OCI-LY1 (cell line): ENCODE results near the gene AKR1C8.
"Not testable (repeated sequence)": the region's sequence is repeated elsewhere in the genome, so short reads cannot be mapped to it uniquely, and the experiment has no call there.

ENCODE experiments used
- H2AFZ ChIP-seq: fragments of 200-600 bp; sonication (generic), shearing (Covaris generic); 2 replicates; pipeline ENCODE4 v1.6.0; 2014; ENCODE audit warnings: antibody characterized with exemption, mild to moderate bottlenecking, low read length
- H3F3A ChIP-seq: fragments of 200-600 bp; sonication (generic), shearing (Covaris generic); 2 replicates; pipeline ENCODE4 v1.6.0; 2014; ENCODE audit warnings: mild to moderate bottlenecking, antibody characterized with exemption, low read length, moderate library complexity; ENCODE audit not compliant: insufficient read depth
- H3K27ac ChIP-seq: fragments of 200-600 bp; sonication (generic); 2 replicates; pipeline ENCODE4 v1.5.1; 2014; ENCODE audit warnings: low read length, mixed run types, mild to moderate bottlenecking, low read depth; ENCODE audit not compliant: poor library complexity, severe bottlenecking
- H3K27me3 ChIP-seq: fragments of 200-600 bp; sonication (generic); 2 replicates; pipeline ENCODE4 v1.6.0; 2014; ENCODE audit warnings: antibody characterized with exemption, mild to moderate bottlenecking, low read length, moderate library complexity; ENCODE audit not compliant: insufficient read depth
- H3K36me3 ChIP-seq: fragments of 200-600 bp; sonication (generic); 2 replicates; pipeline ENCODE4 v1.6.1; 2014; ENCODE audit warnings: mild to moderate bottlenecking, antibody characterized with exemption, low read length, moderate library complexity, mixed read lengths; ENCODE audit not compliant: insufficient read depth
- H3K4me1 ChIP-seq: fragments of 200-600 bp; sonication (generic); 2 replicates; pipeline ENCODE4 v1.5.1; 2014; ENCODE audit warnings: mild to moderate bottlenecking, low read length, moderate library complexity; ENCODE audit not compliant: insufficient read depth, severe bottlenecking
- H3K4me2 ChIP-seq: fragments of 200-600 bp; sonication (generic), shearing (Covaris generic); 2 replicates; pipeline ENCODE4 v1.6.1; 2014; ENCODE audit warnings: low read length
- H3K4me3 ChIP-seq: fragments of 200-600 bp; sonication (generic); 2 replicates; pipeline ENCODE4 v1.5.1; 2014; ENCODE audit warnings: low read length, low read depth, mild to moderate bottlenecking, mixed read lengths; ENCODE audit not compliant: poor library complexity, severe bottlenecking
- H3K79me2 ChIP-seq: fragments of 200-600 bp; shearing (Covaris generic); 2 replicates; pipeline ENCODE4 v1.6.1; 2016; ENCODE audit warnings: mixed run types, low read length, mixed read lengths; ENCODE audit not compliant: insufficient read depth
- H3K9ac ChIP-seq: fragments of 200-600 bp; sonication (generic), shearing (Covaris generic); 2 replicates; pipeline ENCODE4 v1.6.1; 2014; ENCODE audit warnings: mild to moderate bottlenecking, low read length, mixed read lengths
- H3K9me2 ChIP-seq: fragments of 200-600 bp; sonication (generic), shearing (Covaris generic); 2 replicates; pipeline ENCODE4 v1.6.1; 2014; ENCODE audit warnings: low read depth, mild to moderate bottlenecking, low read length, mixed read lengths
- H3K9me3 ChIP-seq: fragments of 200-600 bp; shearing (Covaris generic); 2 replicates; pipeline ENCODE4 v1.6.1; 2014; ENCODE audit warnings: low read length, mixed read lengths
- H4K20me1 ChIP-seq: fragments of 200-600 bp; sonication (generic), shearing (Covaris generic); 2 replicates; pipeline ENCODE4 v1.6.0; 2016; ENCODE audit warnings: mild to moderate bottlenecking, low read length; ENCODE audit not compliant: insufficient read depth
- CTCF ChIP-seq: fragments of 200-600 bp; sonication (generic), shearing (Covaris generic); IDR thresholded peaks from 2 replicates; pipeline ENCODE4 v1.5.1; 2017; ENCODE audit warnings: mild to moderate bottlenecking, antibody characterized with exemption, low read length, moderate library complexity, mixed read lengths
- EZH2 ChIP-seq: fragments of 200-600 bp; sonication (generic), shearing (Covaris generic); IDR thresholded peaks from 2 replicates; pipeline ENCODE4 v1.8.0; 2017; ENCODE audit warnings: borderline replicate concordance, mixed run types, mild to moderate bottlenecking, antibody characterized with exemption, low read length, moderate library complexity, mixed read lengths

AKR1C8 gene

GRCh38 chr10:5211696-5212536 lies 27.0 kb upstream of the AKR1C8 start:
- no peaks in the 10 kb centered on the region for H3K36me3 ChIP-seq
- H4K20me1 ChIP-seq, result no peaks in the 10 kb centered on the region
- no peak overlapping the region for H3K27ac ChIP-seq
- H3K4me2 ChIP-seq, result no peak overlapping the region
- no peaks in the 10 kb centered on the region for H3F3A ChIP-seq
- no peak overlapping the region for H2AFZ ChIP-seq
- H3K27me3 ChIP-seq, result no peaks in the 10 kb centered on the region
- no peaks in the 10 kb centered on the region for H3K9me2 ChIP-seq
- H3K9me3 ChIP-seq, result no peaks in the 10 kb centered on the region
- no peak overlapping the region for H3K4me3 ChIP-seq
- H3K79me2 ChIP-seq, result no peaks in the 10 kb centered on the region
- TF ChIP-seq CTCF, result no peak
- no peak for TF ChIP-seq EZH2
- H3K9ac ChIP-seq, result no peak overlapping the region
- no peaks in the 10 kb centered on the region for H3K4me1 ChIP-seq

- not testable (repeated sequence) for H4K20me1 ChIP-seq, H2AFZ ChIP-seq, H3K9ac ChIP-seq, H3F3A ChIP-seq, H3K4me2 ChIP-seq, H3K9me3 ChIP-seq, H3K4me3 ChIP-seq, H3K27ac ChIP-seq, H3K36me3 ChIP-seq, H3K4me1 ChIP-seq, H3K9me2 ChIP-seq, H3K79me2 ChIP-seq, H3K27me3 ChIP-seq
These were observed 25.3 kb upstream of the AKR1C8 start for GRCh38 chr10:5210261-5210660.

- not testable (repeated sequence) for H3K9me3 ChIP-seq, H3K27me3 ChIP-seq, H3K9me2 ChIP-seq, H3K27ac ChIP-seq, H2AFZ ChIP-seq, H3F3A ChIP-seq, H3K36me3 ChIP-seq, H3K79me2 ChIP-seq, H3K4me1 ChIP-seq, H3K4me2 ChIP-seq, H3K9ac ChIP-seq, H3K4me3 ChIP-seq, H4K20me1 ChIP-seq
These were observed 24.8 kb upstream of the AKR1C8 start for GRCh38 chr10:5209776-5210175.

- no peak overlapping the region for H3K4me3 ChIP-seq
- no peaks in the 10 kb centered on the region for H3F3A ChIP-seq
- no peak overlapping the region for H3K27ac ChIP-seq
- no peaks in the 10 kb centered on the region for H3K36me3 ChIP-seq
- no peak overlapping the region for H3K9ac ChIP-seq
- no peak overlapping the region for H2AFZ ChIP-seq
- H4K20me1 ChIP-seq, result no peaks in the 10 kb centered on the region
- no peaks in the 10 kb centered on the region for H3K9me3 ChIP-seq
- no peaks in the 10 kb centered on the region for H3K9me2 ChIP-seq
- no peaks in the 10 kb centered on the region for H3K27me3 ChIP-seq
- no peaks in the 10 kb centered on the region for H3K79me2 ChIP-seq
- H3K4me1 ChIP-seq, result no peaks in the 10 kb centered on the region
- no peak overlapping the region for H3K4me2 ChIP-seq
- TF ChIP-seq EZH2 (no peak), CTCF (no peak)
These were observed 21.8 kb upstream of the AKR1C8 start for GRCh38 chr10:5206799-5207198.
